SHP77 treated with DMSO at 0.1 percent for 48 hours (cell line): Measurements from ENCODE around the gene TMEM143.
"Not testable (repeated sequence)": the region's sequence is repeated elsewhere in the genome, so short reads cannot be mapped to it uniquely, and the experiment has no call there.

ENCODE experiments used
- DNase-seq: peaks from one replicate; lab custom pipeline; 2025; lab: John Stamatoyannopoulos, UW

Gene TMEM143

GRCh38 chr19:48391100-48392005, 27.6 kb upstream of the TMEM143 start, which contains the start of gene KDELR1:
KDELR1 (minus strand) TSS chr19:48391551; CDS start chr19:48391358, 193 bp downstream.
- DNase-seq: peak; percentile 18

GRCh38 chr19:48390188-48391099, 26.7 kb upstream of the TMEM143 start:
- no peak for DNase-seq

DNA sequence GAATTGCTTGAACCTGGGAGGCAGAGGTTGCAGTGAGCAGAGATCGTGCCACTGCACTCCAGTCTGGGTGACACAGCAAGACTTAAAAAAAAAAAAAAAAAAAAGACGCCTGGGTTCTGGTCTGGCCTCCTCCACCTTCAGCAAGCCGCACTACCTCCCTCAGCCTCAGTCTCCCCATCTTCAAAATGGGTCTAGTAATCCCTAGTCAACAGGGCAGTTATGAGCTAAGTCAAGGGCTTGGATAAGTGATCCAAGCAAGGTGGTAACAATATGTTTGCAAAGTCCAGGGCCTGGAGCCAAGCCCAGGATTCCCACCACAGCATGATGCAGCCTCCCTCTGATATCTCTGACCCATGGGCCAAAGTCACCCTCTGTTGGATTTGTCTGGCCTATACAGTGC, 23.2 kb upstream of the TMEM143 start:
- DNase-seq: no peak

GRCh38 chr19:48385461-48386087, 21.8 kb upstream of the TMEM143 start:
- no peak for DNase-seq

DNA sequence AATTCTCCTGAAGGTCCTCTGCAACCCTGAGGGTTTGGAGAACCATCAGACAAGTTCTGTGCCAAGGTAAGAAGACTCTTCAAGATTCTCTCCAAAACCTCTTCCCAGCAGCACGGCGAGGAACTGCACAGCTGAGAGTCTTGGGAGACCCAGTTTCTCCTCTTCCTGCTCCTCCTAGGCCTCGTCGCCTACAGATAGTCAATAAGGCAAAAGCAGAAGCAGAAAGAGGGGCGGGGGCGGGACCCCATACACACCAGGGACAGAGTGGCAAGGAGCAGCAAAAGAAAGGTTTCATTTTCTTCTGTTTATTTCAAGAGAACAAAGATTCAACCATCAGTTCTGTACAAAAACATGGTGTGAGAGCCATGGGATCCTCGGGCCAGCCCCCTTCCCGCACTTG, 18.5 kb upstream of the TMEM143 start:
- no peak for DNase-seq

DNA sequence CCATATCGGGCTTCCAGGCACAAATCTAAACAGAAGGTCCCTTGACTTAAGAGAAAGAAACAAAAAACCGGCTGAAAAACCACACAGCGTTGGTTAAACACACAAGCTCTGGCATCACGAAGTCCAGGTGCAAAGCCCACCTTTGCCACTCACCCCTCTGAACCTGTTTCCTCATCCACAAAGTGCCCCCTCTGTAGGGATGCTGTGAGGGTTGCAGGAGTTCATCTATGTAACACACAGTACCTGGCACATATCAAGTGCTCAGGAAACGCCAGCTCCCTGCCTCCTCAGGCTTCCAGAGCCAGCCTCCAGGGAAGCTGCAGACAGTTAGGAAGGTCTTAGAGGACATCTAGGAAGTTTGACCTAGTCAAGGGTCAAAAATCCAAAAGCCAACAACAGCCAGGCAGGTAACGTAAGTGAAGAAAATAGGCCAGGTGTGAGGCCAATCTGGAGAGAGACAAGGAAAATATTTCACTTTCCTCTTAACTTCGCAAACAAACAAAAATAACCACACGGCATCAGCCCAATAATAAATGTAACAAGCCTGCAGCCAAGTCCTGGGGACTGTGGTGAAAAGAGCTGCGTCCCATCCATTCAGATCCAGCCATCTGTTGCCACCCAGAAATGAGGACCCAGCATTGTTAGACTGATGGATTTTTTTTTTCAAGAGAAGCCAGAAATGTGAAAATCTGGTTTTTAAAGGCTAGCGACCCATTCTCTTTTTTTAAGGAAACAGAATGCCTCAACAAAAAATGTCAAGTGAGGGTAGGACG, 17.6 kb upstream of the TMEM143 start:
- no peak for DNase-seq

DNA sequence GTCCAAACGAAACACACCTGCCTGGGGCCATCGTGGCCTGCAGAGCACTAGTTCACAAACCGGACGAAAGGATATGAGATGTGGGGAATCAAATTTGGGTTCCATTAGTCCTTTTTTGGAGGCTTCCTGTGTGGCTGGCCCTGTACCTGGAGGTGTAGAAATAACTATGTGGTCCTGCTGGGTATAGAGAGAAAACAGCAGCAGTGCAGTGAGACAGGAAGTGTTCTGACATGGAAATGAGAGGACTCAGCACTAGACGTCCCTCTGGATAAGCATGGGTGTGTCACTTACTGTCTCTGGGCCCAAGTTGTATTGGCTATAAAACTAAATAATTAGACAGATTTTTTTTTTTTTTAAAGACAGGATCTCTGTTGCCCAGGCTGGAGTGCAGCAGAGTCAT, 15.3 kb upstream of the TMEM143 start:
- no peak for DNase-seq

GRCh38 chr19:48378194-48378570, 14.4 kb upstream of the TMEM143 start:
- DNase-seq: no peak

GRCh38 chr19:48373567-48373966, 9.8 kb upstream of the TMEM143 start:
- no peak for DNase-seq

DNA sequence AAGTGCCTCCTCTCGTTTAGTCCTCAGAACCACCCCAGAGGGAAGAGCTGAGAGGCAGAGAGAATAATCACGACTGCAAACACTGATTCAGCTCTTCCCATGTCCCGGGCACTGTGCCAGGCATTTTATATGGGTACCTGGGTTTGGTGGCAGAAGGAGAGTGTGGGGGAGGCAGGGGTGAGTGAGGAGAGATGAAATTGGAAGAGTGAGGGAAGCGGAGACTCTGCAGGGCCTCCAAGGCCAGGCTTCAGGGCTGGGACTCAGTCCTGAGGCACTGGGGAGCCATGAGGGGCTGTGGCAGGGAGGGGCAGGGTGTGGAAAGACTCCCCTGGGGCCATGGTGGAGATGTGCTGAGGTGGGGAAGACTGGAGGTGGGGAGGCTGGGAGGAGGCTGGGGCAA, 9.2 kb upstream of the TMEM143 start:
- DNase-seq: peak; percentile 54

- DNase-seq: not testable (repeated sequence)
Observed at GRCh38 chr19:48371771-48372170, 8.0 kb upstream of the TMEM143 start.

- no peak for DNase-seq
Observed at GRCh38 chr19:48371367-48371766, 7.6 kb upstream of the TMEM143 start.

DNA sequence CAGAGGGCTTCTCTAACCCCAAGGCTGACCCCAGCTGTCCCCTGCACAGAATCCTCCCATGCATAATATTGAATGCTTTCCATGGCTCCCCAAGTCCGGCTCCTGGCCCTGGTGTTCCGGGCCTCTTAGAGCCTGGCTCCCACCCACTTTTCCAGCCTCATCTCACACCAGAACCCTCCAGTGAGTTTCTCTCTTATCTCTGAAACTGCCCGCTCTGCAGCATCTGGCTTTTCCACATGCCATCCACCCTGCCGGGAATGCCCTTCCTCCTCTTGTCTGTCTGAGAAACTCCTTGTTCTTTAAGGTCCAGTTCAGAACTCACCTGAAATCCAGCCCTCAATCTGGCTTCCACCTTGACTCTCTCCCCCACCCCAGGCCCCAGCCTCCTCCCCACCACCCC, 7.2 kb upstream of the TMEM143 start:
- DNase-seq: no peak

- DNase-seq: no peak
Observed at GRCh38 chr19:48368936-48369335, 5.2 kb upstream of the TMEM143 start.

- no peak for DNase-seq
Observed at GRCh38 chr19:48367855-48368254, 4.1 kb upstream of the TMEM143 start.

GRCh38 chr19:48365602-48366001, 1.9 kb upstream of the TMEM143 start:
- DNase-seq: no peak

- no peak for DNase-seq
Observed at GRCh38 chr19:48364598-48365348, 1.0 kb upstream of the TMEM143 start.

- DNase-seq: no peak
Observed at GRCh38 chr19:48363500-48363809, 285 bp downstream of the TMEM143 start.

GRCh38 chr19:48362716-48363499, 832 bp downstream of the TMEM143 start:
- peak; percentile 96 for DNase-seq

GRCh38 chr19:48361912-48362311, 1.8 kb downstream of the TMEM143 start:
- no peak for DNase-seq
